ENCODE results near the gene UVRAG. TPM values are rescaled to one million over a fixed set of nuclear protein-coding genes. Genes with fewer than 3 reads are reported as not detected.

Gene UVRAG
- total and polyA plus RNA-seq, 2 donors (not counting 1 experiment from before 2014, with no cell fraction given): 37.7 to 94.1 TPM

DNA sequence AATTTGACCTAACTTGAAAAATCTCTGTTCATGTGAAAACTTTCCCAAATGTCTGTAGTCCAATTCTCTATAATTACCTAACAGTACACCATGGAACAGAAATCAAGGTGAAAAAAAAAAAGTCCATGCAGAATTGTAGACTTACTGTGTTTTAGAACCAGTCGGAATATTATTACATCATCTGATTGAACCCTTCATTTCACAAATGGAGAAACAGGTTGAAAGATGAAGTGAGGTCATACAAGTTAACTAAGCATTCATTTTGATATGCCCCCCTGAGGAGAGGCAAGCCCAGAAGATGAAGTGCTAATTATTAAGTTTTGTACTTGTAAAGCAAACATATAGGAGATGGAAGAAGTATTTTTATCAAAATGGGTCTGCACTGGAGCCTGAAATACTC, 211.9 kb downstream of the UVRAG start:
- TF ChIP-seq EZH2 (IDR thresholded peaks at IDR 0.05; ENCODE audit: borderline replicate concordance, insufficient read depth, low read depth, low read length, poor library complexity, severe bottlenecking): no peak
- TF ChIP-seq, protein P1, sequence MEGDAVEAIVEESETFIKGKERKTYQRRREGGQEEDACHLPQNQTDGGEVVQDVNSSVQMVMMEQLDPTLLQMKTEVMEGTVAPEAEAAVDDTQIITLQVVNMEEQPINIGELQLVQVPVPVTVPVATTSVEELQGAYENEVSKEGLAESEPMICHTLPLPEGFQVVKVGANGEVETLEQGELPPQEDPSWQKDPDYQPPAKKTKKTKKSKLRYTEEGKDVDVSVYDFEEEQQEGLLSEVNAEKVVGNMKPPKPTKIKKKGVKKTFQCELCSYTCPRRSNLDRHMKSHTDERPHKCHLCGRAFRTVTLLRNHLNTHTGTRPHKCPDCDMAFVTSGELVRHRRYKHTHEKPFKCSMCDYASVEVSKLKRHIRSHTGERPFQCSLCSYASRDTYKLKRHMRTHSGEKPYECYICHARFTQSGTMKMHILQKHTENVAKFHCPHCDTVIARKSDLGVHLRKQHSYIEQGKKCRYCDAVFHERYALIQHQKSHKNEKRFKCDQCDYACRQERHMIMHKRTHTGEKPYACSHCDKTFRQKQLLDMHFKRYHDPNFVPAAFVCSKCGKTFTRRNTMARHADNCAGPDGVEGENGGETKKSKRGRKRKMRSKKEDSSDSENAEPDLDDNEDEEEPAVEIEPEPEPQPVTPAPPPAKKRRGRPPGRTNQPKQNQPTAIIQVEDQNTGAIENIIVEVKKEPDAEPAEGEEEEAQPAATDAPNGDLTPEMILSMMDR (IDR thresholded peaks at IDR 0.05): no peak
- Histone ChIP-seq H3K4me2 (replicated peaks; ENCODE audit: low read depth, low read length, poor library complexity, severe bottlenecking) (no peak overlapping the region), H3K4me1 (ENCODE audit: control insufficient read depth in 2 of 2, insufficient read depth in 2 of 2, low read length in 2 of 2) (no peaks in the 10 kb centered on the region), H3K4me3 (ENCODE audit: control extremely low read depth in 1 of 5, extremely low read depth in 1 of 5, insufficient read depth in 1 of 5, low read depth in 2 of 5, low read length in 4 of 5) (no peak overlapping the region), H2AFZ (ENCODE audit: insufficient read depth, low read depth, low read length, poor library complexity, severe bottlenecking) (no peak overlapping the region), H3K27ac (ENCODE audit: low read length in 2 of 2) (no peak overlapping the region), H3K27me3 (replicated peaks in 1 of 4; ENCODE audit: control extremely low read depth in 1 of 4, control insufficient read depth in 3 of 4, insufficient read depth in 4 of 4, low read length in 3 of 4) (no peaks in the 10 kb centered on the region), H3K36me3 (replicated peaks in 1 of 2; ENCODE audit: control extremely low read depth in 1 of 2, control insufficient read depth in 1 of 2, extremely low read depth in 1 of 2, insufficient read depth in 2 of 2, low read length in 1 of 2) (peaks cover 14 to 41% of the 10 kb centered on the region in 2 experiments), H4K20me1 (ENCODE audit: control insufficient read depth, insufficient read depth, low read length, poor library complexity, severe bottlenecking) (peaks cover 38% of the 10 kb centered on the region), H3K9ac (ENCODE audit: low read length) (no peak overlapping the region), H3K9me3 (ENCODE audit: control extremely low read depth in 1 of 3, control insufficient read depth in 2 of 3, insufficient read depth in 1 of 3, low read length in 2 of 3) (no peaks in the 10 kb centered on the region), H3K79me2 (ENCODE audit: control insufficient read depth, insufficient read depth, low read length) (no peaks in the 10 kb centered on the region)
- Mint-ChIP-seq H3K4me1 (peaks cover 23% of the 10 kb centered on the region), H3K27ac (no peak overlapping the region), H3K27me3 (no peaks in the 10 kb centered on the region), H3K9me3 (ENCODE audit: insufficient read depth) (no peaks in the 10 kb centered on the region), H3K4me3 (no peak overlapping the region)
- intact Hi-C loops (cut with micrococcal nuclease): no loop called here
- no CpG with 5 or more reads among the region's 1 CpG for WGBS (ENCODE audit: insufficient coverage)
- DNase-seq (no peak), ATAC-seq (ENCODE audit: low read depth) (no peak)
- ChIA-PET CTCF (no interaction called here), POLR2A (no interaction called here)

DNA sequence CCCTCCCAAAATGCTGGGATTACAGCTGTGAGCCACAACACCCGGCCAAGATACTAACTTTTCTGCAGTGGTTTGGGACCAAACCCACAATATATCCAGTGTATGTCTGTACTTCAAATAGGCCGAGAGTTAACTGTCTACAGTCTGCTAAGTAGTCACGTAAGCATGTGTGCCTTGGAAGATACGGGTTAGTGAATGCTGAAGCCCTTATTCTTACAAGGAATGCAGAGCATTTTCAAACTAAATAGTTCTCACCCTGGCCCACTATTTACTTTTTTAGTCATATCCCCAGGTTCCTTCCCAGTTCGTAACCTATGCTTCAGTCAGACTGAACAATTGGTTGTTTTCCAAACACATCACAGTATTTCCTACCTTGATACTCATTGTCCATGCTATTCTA, 215.3 kb downstream of the UVRAG start:
- no peak overlapping the region for H3K4me2 ChIP-seq (replicated peaks; ENCODE audit: low read depth, low read length, poor library complexity, severe bottlenecking)
- Mint-ChIP-seq H3K27ac (no peak overlapping the region), H3K27me3 (no peaks in the 10 kb centered on the region), H3K4me3 (no peak overlapping the region), H3K9me3 (ENCODE audit: insufficient read depth) (no peaks in the 10 kb centered on the region), H3K4me1 (peaks cover 17% of the 10 kb centered on the region)
- H2AFZ ChIP-seq (ENCODE audit: insufficient read depth, low read depth, low read length, poor library complexity, severe bottlenecking): no peak overlapping the region
- no peak for DNase-seq
- no peaks in the 10 kb centered on the region for H3K9me3 ChIP-seq (ENCODE audit: control extremely low read depth in 1 of 3, control insufficient read depth in 2 of 3, insufficient read depth in 1 of 3, low read length in 2 of 3)
- no peak overlapping the region for H3K4me3 ChIP-seq (ENCODE audit: control extremely low read depth in 1 of 5, extremely low read depth in 1 of 5, insufficient read depth in 1 of 5, low read depth in 2 of 5, low read length in 4 of 5)
- ChIA-PET POLR2A (no interaction called here), CTCF (no interaction called here)
- peaks cover 0 to 6% of the 10 kb centered on the region in 2 donors for H3K4me1 ChIP-seq (ENCODE audit: control insufficient read depth in 2 of 2, insufficient read depth in 2 of 2, low read length in 2 of 2)
- intact Hi-C loops (cut with micrococcal nuclease): no loop called here
- H3K27ac ChIP-seq (ENCODE audit: low read length in 2 of 2): no peak overlapping the region
- H4K20me1 ChIP-seq (ENCODE audit: control insufficient read depth, insufficient read depth, low read length, poor library complexity, severe bottlenecking): peaks cover 32% of the 10 kb centered on the region
- no peaks in the 10 kb centered on the region for H3K27me3 ChIP-seq (replicated peaks in 1 of 4; ENCODE audit: control extremely low read depth in 1 of 4, control insufficient read depth in 3 of 4, insufficient read depth in 4 of 4, low read length in 3 of 4)
- 100% methylated on average over 3 of the region's 5 CpGs for WGBS (ENCODE audit: insufficient coverage)
- no peak overlapping the region for H3K9ac ChIP-seq (ENCODE audit: low read length)
- peaks cover 14 to 21% of the 10 kb centered on the region in 2 experiments for H3K36me3 ChIP-seq (replicated peaks in 1 of 2; ENCODE audit: control extremely low read depth in 1 of 2, control insufficient read depth in 1 of 2, extremely low read depth in 1 of 2, insufficient read depth in 2 of 2, low read length in 1 of 2)
- no peak for ATAC-seq (ENCODE audit: low read depth)
- H3K79me2 ChIP-seq (ENCODE audit: control insufficient read depth, insufficient read depth, low read length): peaks cover 8% of the 10 kb centered on the region
- no peak for TF ChIP-seq EZH2 (IDR thresholded peaks at IDR 0.05; ENCODE audit: borderline replicate concordance, insufficient read depth, low read depth, low read length, poor library complexity, severe bottlenecking)
- TF ChIP-seq, protein P1 (IDR thresholded peaks at IDR 0.05): no peak
